Kidney (tissue), 14 donors: ENCODE results near the gene SPECC1L. TPM values are rescaled to one million over a fixed set of nuclear protein-coding genes. Genes with fewer than 3 reads are reported as not detected.
"Not testable (repeated sequence)": the region's sequence is repeated elsewhere in the genome, so short reads cannot be mapped to it uniquely, and the experiment has no call there.

Source experiments
- DNase-seq, 5 donors: peaks; one replicate each; pipeline ENCODE4 v3.0.0-alpha.2; 2013 to 2020
- FAIRE-seq: peaks from 2 replicates; lab custom pipeline; 2012; peaks lifted over from hg19 to GRCh38; lab: Jason Lieb, UNC
- H3K27ac ChIP-seq, 2 donors: one replicate each; pipeline ENCODE4 v1.7.0; 2013; ENCODE audit warnings: low read depth in 2 of 2, low read length in 2 of 2, inconsistent platforms in 1 of 2
- H3K27me3 ChIP-seq: one replicate; pipeline ENCODE4 v1.7.1; 2013; ENCODE audit warnings: low read length, inconsistent platforms; ENCODE audit not compliant: control insufficient read depth, insufficient read depth
- H3K36me3 ChIP-seq, 3 donors: one replicate each; pipeline versions ENCODE4 v1.7.0 to v1.7.1; 2013; ENCODE audit warnings: low read length in 3 of 3, control low read depth in 1 of 3, inconsistent platforms in 1 of 3; ENCODE audit not compliant: insufficient read depth in 3 of 3, control insufficient read depth in 2 of 3
- H3K4me1 ChIP-seq, 3 donors: one replicate each; pipeline versions ENCODE4 v1.7.0 to v1.7.1; 2013; ENCODE audit warnings: low read length in 3 of 3, inconsistent platforms in 1 of 3, low read depth in 1 of 3; ENCODE audit not compliant: control insufficient read depth in 2 of 3, insufficient read depth in 2 of 3
- H3K4me3 ChIP-seq, 3 donors: one replicate each; pipeline versions ENCODE4 v1.7.0 to v1.8.1; 2013; ENCODE audit warnings: low read length in 3 of 3, control low read depth in 1 of 3, inconsistent platforms in 1 of 3
- H3K9ac ChIP-seq, 3 donors: one replicate each; pipeline versions ENCODE4 v1.7.0 to v1.7.1; 2013; ENCODE audit warnings: low read length in 3 of 3, control low read depth in 1 of 3, inconsistent platforms in 1 of 3
- H3K9me3 ChIP-seq, 3 donors: one replicate each; pipeline versions ENCODE4 v1.7.0 to v1.7.1; 2013; ENCODE audit warnings: low read length in 3 of 3, control low read depth in 1 of 3, inconsistent platforms in 1 of 3; ENCODE audit not compliant: control insufficient read depth in 2 of 3, insufficient read depth in 1 of 3
- intact Hi-C: fragments of 100-400 bp; cut with DNase I; formaldehyde crosslinking; loops from one replicate; pipeline ENCODE4 v1.11.1; 2022
- polyA plus RNA-seq: library from polyadenylated mRNA; stranded (reverse); fragments of 350-450 nt; fragmentation: Illumina TruSeq; extraction: RNeasy Lipid Tissue Mini Kit (QIAGEN cat#74804); gene quantifications from one replicate; pipeline ENCODE4 v1.2.3, GENCODE V29; 2014; ENCODE audit warnings: low read depth, low replicate concordance; ENCODE audit not compliant: insufficient read depth
- total RNA-seq: library from RNA; stranded (reverse); fragmentation: NEBNext Ultra II Directional; extraction: Animal tissue kit (Norgen Biotek cat#: 25700); gene quantifications from one replicate; pipeline ENCODE4 v1.2.1, GENCODE V29; 2021
- TF ChIP-seq, protein P1 (sequence below): IDR thresholded peaks from 3 replicates; pipeline ENCODE4 v1.5.1; 2012; ENCODE audit warnings: mild to moderate bottlenecking, moderate library complexity, borderline replicate concordance; ENCODE audit not compliant: insufficient read depth; ENCODE audit errors: extremely low read depth
- donor health status: control.
- donor health status: control.
- donor health status: control.
- donor health status: control.
- donor health status: control.
- donor health status: DM: yes; HTN: yes; CAD: no.
- donor health status: Normal renal cell carcinoma (clear cell type).

SPECC1L gene
- total and polyA plus RNA-seq, 2 donors from 2014 or later: 11.1 to 65.8 TPM

DNA sequence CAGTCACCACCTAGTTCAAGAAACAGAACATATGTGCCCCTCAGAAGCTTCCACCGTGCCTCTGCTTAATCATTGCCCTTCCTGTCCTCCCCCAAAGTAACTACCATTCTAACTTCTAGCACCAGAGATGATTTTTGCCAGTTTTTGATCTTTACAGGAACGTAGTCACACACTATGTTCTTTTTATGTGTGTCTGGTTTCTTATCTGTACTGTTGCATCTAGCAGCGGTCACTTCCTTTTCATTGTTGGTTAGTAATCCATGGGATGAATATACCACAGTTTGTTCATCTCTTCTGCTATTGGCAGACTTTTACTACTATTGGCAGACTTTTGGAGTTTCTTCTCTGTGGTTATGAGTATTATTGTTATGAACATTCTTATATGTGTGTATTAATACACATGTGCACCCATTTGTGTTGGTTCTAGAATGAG, 34.6 kb downstream of the SPECC1L start:
- Histone ChIP-seq H3K4me3 (no peak overlapping the region), H3K27me3 (no peaks in the 10 kb centered on the region), H3K9ac (no peak overlapping the region), H3K4me1 (peaks cover 0 to 32% (median 29%) of the 10 kb centered on the region in 3 donors), H3K27ac (peak overlapping the region in 1 of 2 donors; percentile 81), H3K9me3 (no peaks in the 10 kb centered on the region), H3K36me3 (peaks cover 0 to 8% (median 2%) of the 10 kb centered on the region in 3 donors)
- DNase-seq: no peak
- no peak for FAIRE-seq
- intact Hi-C loops: no loop called here
- TF ChIP-seq, protein P1, sequence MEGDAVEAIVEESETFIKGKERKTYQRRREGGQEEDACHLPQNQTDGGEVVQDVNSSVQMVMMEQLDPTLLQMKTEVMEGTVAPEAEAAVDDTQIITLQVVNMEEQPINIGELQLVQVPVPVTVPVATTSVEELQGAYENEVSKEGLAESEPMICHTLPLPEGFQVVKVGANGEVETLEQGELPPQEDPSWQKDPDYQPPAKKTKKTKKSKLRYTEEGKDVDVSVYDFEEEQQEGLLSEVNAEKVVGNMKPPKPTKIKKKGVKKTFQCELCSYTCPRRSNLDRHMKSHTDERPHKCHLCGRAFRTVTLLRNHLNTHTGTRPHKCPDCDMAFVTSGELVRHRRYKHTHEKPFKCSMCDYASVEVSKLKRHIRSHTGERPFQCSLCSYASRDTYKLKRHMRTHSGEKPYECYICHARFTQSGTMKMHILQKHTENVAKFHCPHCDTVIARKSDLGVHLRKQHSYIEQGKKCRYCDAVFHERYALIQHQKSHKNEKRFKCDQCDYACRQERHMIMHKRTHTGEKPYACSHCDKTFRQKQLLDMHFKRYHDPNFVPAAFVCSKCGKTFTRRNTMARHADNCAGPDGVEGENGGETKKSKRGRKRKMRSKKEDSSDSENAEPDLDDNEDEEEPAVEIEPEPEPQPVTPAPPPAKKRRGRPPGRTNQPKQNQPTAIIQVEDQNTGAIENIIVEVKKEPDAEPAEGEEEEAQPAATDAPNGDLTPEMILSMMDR: no peak

DNA sequence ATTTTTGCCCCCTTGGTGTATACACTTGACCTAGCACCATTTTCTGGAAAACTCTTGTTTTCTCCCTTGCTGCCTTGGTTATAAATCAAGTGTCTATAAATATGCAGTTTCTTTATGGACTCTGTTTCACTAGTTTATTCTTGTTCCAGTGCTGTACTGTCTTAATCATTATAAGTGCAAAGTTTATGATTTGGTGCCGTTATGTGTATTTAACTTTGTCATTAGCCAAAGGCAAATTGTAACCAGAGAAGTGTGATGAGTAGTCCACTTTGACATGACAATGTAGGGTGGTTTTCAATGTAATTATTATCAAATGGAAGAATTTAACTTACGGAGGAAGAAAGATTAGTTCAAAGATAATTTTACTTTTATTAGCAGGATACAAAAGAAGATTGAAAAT, 40.3 kb downstream of the SPECC1L start:
- DNase-seq (no peak), FAIRE-seq (no peak)
- no peak overlapping the region for H3K4me3 ChIP-seq
- peaks cover 7 to 18% (median 8%) of the 10 kb centered on the region in 3 donors for H3K36me3 ChIP-seq
- H3K27me3 ChIP-seq: no peaks in the 10 kb centered on the region
- intact Hi-C loops: no loop called here
- H3K4me1 ChIP-seq: no peaks in the 10 kb centered on the region
- no peak overlapping the region for H3K27ac ChIP-seq
- no peak overlapping the region for H3K9ac ChIP-seq
- TF ChIP-seq, protein P1: no peak
- H3K9me3 ChIP-seq: no peaks in the 10 kb centered on the region

DNA sequence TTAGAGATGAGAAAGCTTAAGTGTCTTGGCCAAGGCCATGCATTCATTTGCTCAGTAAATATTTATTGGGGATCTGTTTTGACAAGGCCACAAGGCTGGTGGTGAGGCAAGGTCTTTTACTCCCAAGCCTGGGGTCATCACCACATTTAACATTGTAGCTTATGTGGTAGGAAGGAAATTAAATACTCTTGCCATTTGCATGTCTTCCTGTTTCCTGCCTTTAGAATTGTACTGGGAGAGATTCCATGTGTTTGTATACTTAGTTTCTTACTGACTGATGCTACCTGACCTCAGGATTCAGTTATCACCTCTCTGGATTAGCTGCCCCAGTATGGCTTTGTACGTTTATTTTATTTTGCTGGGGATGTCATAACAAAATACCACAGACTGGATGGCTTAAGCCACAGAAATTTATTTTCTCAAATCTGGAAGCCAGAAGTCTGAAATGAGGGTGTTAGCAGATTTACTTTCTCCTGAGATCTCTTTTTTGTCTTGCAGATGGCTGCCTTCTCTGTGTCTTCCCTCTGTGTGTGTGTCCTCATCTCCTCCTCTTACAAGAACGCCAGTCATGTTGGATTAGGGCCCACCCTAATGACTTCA, 44.8 kb downstream of the SPECC1L start:
- DNase-seq (no peak), FAIRE-seq (no peak)
- intact Hi-C loops: no loop called here
- Histone ChIP-seq H3K9ac (no peak overlapping the region), H3K9me3 (no peaks in the 10 kb centered on the region), H3K27me3 (no peaks in the 10 kb centered on the region), H3K36me3 (peaks cover 8 to 19% (median 9%) of the 10 kb centered on the region in 3 donors), H3K4me1 (no peaks in the 10 kb centered on the region), H3K4me3 (no peak overlapping the region), H3K27ac (no peak overlapping the region)
- TF ChIP-seq, protein P1: no peak

DNA sequence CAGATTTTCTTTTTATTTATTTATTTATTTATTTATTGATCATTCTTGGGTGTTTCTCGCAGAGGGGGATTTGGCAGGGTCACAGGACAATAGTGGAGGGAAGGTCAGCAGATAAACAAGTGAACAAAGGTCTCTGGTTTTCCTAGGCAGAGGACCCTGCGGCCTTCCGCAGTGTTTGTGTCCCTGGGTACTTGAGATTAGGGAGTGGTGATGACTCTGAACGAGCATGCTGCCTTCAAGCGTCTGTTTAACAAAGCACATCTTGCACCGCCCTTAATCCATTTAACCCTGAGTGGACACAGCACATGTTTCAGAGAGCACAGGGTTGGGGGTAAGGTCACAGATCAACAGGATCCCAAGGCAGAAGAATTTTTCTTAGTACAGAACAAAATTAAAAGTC, 45.6 kb downstream of the SPECC1L start:
- H3K27ac ChIP-seq, H3K4me3 ChIP-seq, H3K9ac ChIP-seq, DNase-seq, H3K9me3 ChIP-seq, H3K4me1 ChIP-seq, FAIRE-seq, intact Hi-C loops, H3K27me3 ChIP-seq: not testable (repeated sequence)
- H3K36me3 ChIP-seq: peaks cover 8 to 21% (median 10%) of the 10 kb centered on the region in 3 donors

DNA sequence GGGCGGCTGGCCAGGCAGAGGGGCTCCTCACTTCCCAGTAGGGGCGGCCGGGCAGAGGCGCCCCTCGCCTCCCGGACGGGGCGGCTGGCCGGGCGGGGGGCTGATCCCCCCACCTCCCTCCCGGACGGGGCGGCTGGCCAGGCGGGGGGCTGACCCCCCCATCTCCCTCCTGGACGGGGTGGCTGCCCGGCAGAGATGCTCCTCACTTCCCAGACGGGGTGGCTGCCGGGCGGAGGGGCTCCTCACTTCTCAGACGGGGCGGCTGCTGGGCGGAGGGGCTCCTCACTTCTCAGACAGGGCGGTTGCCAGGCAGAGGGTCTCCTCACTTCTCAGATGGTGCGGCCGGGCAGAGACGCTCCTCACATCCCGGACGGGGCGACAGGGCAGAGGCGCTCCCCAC, 46.9 kb downstream of the SPECC1L start:
- H3K27ac ChIP-seq, H3K4me1 ChIP-seq, H3K27me3 ChIP-seq, DNase-seq, intact Hi-C loops, H3K9ac ChIP-seq, H3K9me3 ChIP-seq, FAIRE-seq, H3K4me3 ChIP-seq: not testable (repeated sequence)
- H3K36me3 ChIP-seq: peaks cover 8 to 31% (median 17%) of the 10 kb centered on the region in 3 donors
